Hepatocyte (in vitro differentiated cells): ENCODE measurements around the gene CHST6.

Experiments used
- CTCF ChIP-seq: fragments of 200-600 bp; sonication (generic); IDR thresholded peaks from 2 replicates; pipeline ENCODE4 v1.5.1; 2016; ENCODE audit warnings: antibody characterized with exemption, mild to moderate bottlenecking; ENCODE audit not compliant: poor library complexity
- EZH2 ChIP-seq: fragments of 200-600 bp; sonication (generic); IDR thresholded peaks from 2 replicates; pipeline ENCODE4 v1.6.1; 2016; ENCODE audit warnings: antibody characterized with exemption, mild to moderate bottlenecking, borderline replicate concordance
- EZH2phosphoT487 ChIP-seq: fragments of 200-600 bp; sonication (generic); IDR thresholded peaks from one replicate; pipeline ENCODE4 v1.6.1; 2018; ENCODE audit warnings: antibody characterized with exemption, mild to moderate bottlenecking, low read depth, moderate library complexity; ENCODE audit not compliant: unreplicated experiment, severe bottlenecking

- no peak for TF ChIP-seq CTCF
- TF ChIP-seq EZH2: no peak
- no peak for TF ChIP-seq EZH2phosphoT487
These were observed at the start of gene CHST6 for GRCh38 chr16:75495076-75495674.
